ENCODE measurements around the gene SHC2. TPM values are rescaled to one million over a fixed set of nuclear protein-coding genes. Genes with fewer than 3 reads are reported as not detected.

Gene SHC2, protein sequence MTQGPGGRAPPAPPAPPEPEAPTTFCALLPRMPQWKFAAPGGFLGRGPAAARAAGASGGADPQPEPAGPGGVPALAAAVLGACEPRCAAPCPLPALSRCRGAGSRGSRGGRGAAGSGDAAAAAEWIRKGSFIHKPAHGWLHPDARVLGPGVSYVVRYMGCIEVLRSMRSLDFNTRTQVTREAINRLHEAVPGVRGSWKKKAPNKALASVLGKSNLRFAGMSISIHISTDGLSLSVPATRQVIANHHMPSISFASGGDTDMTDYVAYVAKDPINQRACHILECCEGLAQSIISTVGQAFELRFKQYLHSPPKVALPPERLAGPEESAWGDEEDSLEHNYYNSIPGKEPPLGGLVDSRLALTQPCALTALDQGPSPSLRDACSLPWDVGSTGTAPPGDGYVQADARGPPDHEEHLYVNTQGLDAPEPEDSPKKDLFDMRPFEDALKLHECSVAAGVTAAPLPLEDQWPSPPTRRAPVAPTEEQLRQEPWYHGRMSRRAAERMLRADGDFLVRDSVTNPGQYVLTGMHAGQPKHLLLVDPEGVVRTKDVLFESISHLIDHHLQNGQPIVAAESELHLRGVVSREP
- 0.13 TPM in 1 of 2 replicates, not detected in the other for total RNA-seq

DNA sequence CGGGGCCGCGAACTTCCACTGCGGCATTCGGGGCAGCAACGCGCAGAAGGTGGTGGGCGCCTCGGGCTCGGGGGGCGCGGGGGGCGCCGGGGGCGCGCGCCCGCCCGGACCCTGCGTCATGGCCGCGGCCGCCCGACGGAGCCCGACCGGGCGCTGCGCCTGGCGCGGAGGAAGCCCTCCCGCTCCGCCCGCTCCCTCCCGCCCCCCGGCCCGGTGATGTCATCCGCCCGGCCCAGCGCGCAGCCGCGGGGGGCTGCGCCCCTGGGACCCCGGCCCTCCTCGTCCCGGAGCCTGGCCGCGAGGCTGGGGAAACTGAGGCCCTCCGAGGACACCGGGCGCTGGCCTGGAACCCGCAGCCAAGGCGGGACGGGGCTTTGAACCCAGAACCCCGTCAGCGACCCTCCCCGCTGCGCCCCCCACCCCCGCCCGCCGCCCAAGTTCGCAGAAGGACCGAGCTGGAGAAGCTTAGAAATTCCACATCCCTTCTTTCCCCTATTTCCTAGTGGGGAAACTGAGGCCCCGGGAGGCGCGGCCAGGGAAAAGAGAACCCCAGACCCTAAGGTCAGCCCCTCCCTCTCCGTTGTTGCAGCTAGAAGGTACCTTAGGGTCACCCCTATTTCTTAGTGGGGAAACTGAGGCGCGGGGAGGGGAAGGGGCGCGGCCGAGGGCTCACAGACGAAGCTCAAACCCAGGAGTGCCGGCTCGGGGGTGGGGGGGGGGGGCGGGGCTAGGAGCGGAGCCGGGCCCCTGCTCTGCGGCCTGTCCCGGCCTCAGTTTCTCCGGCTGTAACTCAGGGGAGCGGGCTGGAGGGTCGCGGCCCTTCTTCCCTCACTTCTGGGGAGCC is at the start of gene SHC2:
TSS of gene SHC2 (minus strand) at position 157 of the 844 bp plus-strand sequence. CDS start at position 120, 37 bp downstream.

DNA sequence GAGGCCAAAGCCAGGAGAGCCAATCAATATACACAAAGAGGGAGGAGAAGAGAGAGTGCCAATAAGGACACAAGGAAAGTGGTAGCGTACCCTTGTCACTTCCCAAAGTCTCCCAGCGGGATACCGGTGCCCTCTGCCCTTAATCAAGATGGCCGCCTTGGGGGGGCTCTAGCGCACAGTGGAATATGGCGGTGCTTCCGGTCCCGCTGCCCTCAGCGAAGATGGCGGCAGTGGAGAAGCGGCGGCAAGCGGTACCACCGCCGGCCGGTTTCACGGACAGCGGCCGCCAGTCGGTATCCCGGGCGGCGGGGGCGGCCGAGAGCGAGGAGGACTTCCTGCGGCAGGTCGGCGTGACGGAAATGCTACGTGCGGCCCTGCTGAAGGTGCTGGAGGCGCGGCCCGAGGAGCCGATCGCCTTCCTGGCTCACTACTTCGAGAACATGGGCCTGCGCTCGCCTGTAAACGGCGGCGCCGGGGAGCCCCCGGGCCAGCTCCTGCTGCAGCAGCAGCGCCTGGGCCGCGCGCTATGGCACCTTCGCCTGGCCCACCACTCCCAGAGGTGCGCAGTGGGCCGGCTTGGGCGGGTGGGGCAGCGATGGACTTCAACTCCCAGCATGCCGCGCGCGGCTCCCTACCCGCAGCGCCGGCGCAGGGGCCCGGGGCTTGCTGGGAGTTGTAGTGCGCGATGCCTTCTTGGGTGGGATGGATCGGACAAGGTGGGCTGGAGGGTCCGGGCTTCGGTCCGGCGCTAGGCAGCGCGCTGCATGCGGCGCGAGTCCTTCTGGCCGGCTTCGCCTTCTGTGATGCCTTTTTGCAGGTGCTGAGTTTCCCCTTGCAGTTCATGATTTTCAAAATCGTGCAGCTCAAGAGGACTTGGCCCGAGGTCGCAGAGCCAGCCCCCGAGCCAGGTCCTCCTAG is 46.7 kb upstream of the SHC2 start, which contains the start of gene TPGS1:
TSS of gene TPGS1 (plus strand) at position 212 of the 918 bp plus-strand sequence. CDS start at position 222, 10 bp downstream.

DNA sequence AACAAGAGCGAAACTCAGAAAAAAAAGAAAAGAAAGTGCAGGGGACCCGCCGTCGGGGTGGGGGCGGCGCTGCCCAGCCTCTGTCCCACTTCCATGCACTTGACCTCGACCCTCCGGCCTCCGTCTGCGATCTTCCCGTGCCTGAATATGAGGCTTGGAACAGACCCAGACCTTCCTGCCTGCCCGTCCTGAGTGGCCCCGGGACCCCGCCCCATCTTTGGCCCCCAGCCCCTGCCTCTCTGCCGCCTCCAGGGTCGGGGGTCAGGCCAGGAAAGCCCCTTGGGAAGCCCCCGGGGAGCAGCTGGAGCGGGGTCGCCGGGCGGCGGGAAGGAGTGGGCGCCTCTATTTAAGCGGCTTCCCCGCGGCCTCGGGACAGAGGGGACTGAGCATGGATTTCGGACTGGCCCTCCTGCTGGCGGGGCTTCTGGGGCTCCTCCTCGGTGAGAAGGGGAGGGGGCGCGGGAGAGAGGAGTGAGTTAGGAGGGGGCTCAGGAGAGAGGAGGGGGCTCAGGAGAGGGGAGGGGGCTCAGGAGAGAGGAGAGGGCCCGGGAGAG is 35.4 kb upstream of the SHC2 start, which contains the start of gene MADCAM1:
TSS of gene MADCAM1 (plus strand) at position 375 of the 554 bp plus-strand sequence. CDS start at position 389, 14 bp downstream.

DNA sequence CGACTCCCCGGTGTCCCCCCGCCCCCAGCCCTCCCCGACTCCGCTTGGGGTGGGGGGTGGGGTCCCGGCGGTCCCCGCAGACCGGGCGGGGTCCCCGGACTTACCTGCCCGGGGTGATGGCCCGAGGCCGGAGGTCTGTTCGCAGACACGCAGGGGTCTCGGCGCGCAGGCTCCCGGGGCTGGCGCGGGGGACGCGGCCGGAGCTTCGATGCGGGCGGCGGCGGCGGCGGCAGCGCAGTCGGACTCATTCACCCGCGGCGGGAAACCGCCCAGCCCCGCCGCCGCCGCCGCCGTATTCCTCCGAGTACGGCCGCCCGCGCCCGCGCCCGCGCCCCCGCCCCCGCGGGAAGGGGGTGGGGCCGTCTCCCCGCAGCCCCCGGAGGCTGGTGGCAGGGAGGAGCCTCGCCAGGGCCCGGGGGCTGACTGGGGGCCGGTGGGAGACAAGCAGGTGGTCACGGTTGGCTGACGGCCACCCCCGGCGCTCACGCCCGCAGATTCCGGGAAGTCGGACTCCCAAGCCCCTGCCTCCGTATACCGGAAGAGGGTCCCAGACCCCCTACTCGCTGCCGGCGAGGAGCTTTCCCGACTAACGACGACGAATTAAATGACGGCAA is 51.8 kb downstream of the SHC2 start, which contains the start of gene C2CD4C:
TSS of gene C2CD4C (minus strand) at position 246 of the 614 bp plus-strand sequence. CDS start 786 bp downstream, outside the sequence.

Other genes starting within 250 kb of the SHC2 start
- 0.53 and 1.9 TPM in 2 replicates for gene PLPP2, start 169.6 kb downstream of the SHC2 start, total RNA-seq
- gene MIER2, start 116.2 kb downstream of the SHC2 start, total RNA-seq: 18.5 and 24.2 TPM in 2 replicates
- gene C2CD4C, start 51.9 kb downstream of the SHC2 start, total RNA-seq: not detected in 2 replicates
- 0.06 TPM in 1 of 2 replicates, not detected in the other for gene MADCAM1, start 35.5 kb upstream of the SHC2 start, total RNA-seq
- gene TPGS1, start 46.5 kb upstream of the SHC2 start, total RNA-seq: 25.5 and 30.3 TPM in 2 replicates
- gene CDC34, start 70.7 kb upstream of the SHC2 start, total RNA-seq: 63.0 and 74.1 TPM in 2 replicates
- not detected in 2 replicates for gene GZMM, start 83.0 kb upstream of the SHC2 start, total RNA-seq
- gene BSG, start 111.6 kb upstream of the SHC2 start, total RNA-seq: 300 and 316 TPM in 2 replicates
- 0.26 and 0.62 TPM in 2 replicates for gene HCN2, start 128.8 kb upstream of the SHC2 start, total RNA-seq
- gene POLRMT, start 172.5 kb upstream of the SHC2 start, total RNA-seq: 15.5 and 18.5 TPM in 2 replicates
- gene FGF22, start 178.8 kb upstream of the SHC2 start, total RNA-seq: 0.06 and 0.26 TPM in 2 replicates
- gene RNF126, start 202.2 kb upstream of the SHC2 start, total RNA-seq: 10.1 and 16.8 TPM in 2 replicates
- gene FSTL3, start 215.4 kb upstream of the SHC2 start, total RNA-seq: 16.1 and 18.4 TPM in 2 replicates
- gene PRSS57, start 234.4 kb upstream of the SHC2 start, total RNA-seq: not detected in 2 replicates
- 2.1 and 5.8 TPM in 2 replicates for gene PALM, start 247.9 kb upstream of the SHC2 start, total RNA-seq